Smooth muscle cell (in vitro differentiated cells): ENCODE results near the gene DHRS7. TPM values are rescaled to one million over a fixed set of nuclear protein-coding genes. Genes with fewer than 3 reads are reported as not detected.

Experiments
- DNase-seq: peaks from one replicate; lab custom pipeline; 2025; ENCODE audit not compliant: unreplicated experiment; lab: John Stamatoyannopoulos, UW
- H2AFZ ChIP-seq: fragments of 200-600 bp; sonication (generic); 2 replicates; pipeline ENCODE4 v1.6.0; 2016; ENCODE audit warnings: antibody characterized with exemption, low read depth, mild to moderate bottlenecking
- H3F3A ChIP-seq: fragments of 200-600 bp; sonication (generic); 2 replicates; pipeline ENCODE4 v1.6.0; 2017; ENCODE audit warnings: antibody characterized with exemption, low read depth
- H3K27ac ChIP-seq: fragments of 200-600 bp; sonication (generic); 2 replicates; pipeline ENCODE4 v1.5.1; 2016; ENCODE audit warnings: low read depth, mild to moderate bottlenecking
- H3K27me3 ChIP-seq: fragments of 200-600 bp; sonication (generic); 2 replicates; pipeline ENCODE4 v1.6.1; 2016; ENCODE audit warnings: low read depth, mild to moderate bottlenecking
- H3K36me3 ChIP-seq: fragments of 200-600 bp; sonication (generic); 2 replicates; pipeline ENCODE4 v1.5.1; 2016; ENCODE audit warnings: low read depth
- H3K4me1 ChIP-seq: fragments of 200-600 bp; sonication (generic); 2 replicates; pipeline ENCODE4 v1.5.1; 2016; ENCODE audit warnings: low read depth
- H3K4me2 ChIP-seq: fragments of 200-600 bp; sonication (generic); 2 replicates; pipeline ENCODE4 v1.6.0; 2016; ENCODE audit warnings: mild to moderate bottlenecking
- H3K4me3 ChIP-seq: fragments of 200-600 bp; sonication (generic); 2 replicates; pipeline ENCODE4 v1.5.1; 2016; ENCODE audit warnings: mild to moderate bottlenecking
- H3K79me2 ChIP-seq: fragments of 200-600 bp; sonication (generic); 2 replicates; pipeline ENCODE4 v1.6.0; 2016; ENCODE audit warnings: low read depth, mild to moderate bottlenecking
- H3K9ac ChIP-seq: fragments of 200-600 bp; sonication (generic); 2 replicates; pipeline ENCODE4 v1.6.0; 2016; ENCODE audit warnings: low read depth
- H3K9me3 ChIP-seq: fragments of 200-600 bp; sonication (generic); replicated peaks from 2 replicates; pipeline ENCODE4 v1.5.1; 2016; ENCODE audit warnings: low read depth
- H4K20me1 ChIP-seq: fragments of 200-600 bp; sonication (generic); 2 replicates; pipeline ENCODE4 v1.6.0; 2016; ENCODE audit warnings: low read depth
- WGBS: methylation state at CpG from one replicate; pipeline ENCODE4 v1.1.7; 2016; ENCODE audit warnings: low lambda C conversion rate; 5-methylcytosine and 5-hydroxymethylcytosine counted together
- polyA plus RNA-seq: library from polyadenylated mRNA; unstranded; fragments of >200 nt; fragmentation: Nextera tagmentation; extraction: Ambion mirVana; gene quantifications from 2 replicates; pipeline ENCODE4 v1.2.1, GENCODE V29; 2016
- total RNA-seq: library from RNA; depleted of rRNA; stranded (reverse); fragments of >200 nt; gene quantifications from 2 replicates; pipeline ENCODE4 v1.2.3, GENCODE V29; 2014
- TF ChIP-seq, protein P1 (sequence below): fragments of 200-600 bp; sonication (generic); IDR thresholded peaks from 2 replicates; pipeline ENCODE4 v1.5.1; 2017; ENCODE audit warnings: borderline replicate concordance, mild to moderate bottlenecking, antibody characterized with exemption; ENCODE audit not compliant: insufficient read depth, poor library complexity, severe bottlenecking

The DHRS7 gene, protein sequence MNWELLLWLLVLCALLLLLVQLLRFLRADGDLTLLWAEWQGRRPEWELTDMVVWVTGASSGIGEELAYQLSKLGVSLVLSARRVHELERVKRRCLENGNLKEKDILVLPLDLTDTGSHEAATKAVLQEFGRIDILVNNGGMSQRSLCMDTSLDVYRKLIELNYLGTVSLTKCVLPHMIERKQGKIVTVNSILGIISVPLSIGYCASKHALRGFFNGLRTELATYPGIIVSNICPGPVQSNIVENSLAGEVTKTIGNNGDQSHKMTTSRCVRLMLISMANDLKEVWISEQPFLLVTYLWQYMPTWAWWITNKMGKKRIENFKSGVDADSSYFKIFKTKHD
- total RNA-seq (64.7 and 88.6 TPM in 2 replicates), polyA plus RNA-seq (74.8 and 91.0 TPM in 2 replicates)

DNA sequence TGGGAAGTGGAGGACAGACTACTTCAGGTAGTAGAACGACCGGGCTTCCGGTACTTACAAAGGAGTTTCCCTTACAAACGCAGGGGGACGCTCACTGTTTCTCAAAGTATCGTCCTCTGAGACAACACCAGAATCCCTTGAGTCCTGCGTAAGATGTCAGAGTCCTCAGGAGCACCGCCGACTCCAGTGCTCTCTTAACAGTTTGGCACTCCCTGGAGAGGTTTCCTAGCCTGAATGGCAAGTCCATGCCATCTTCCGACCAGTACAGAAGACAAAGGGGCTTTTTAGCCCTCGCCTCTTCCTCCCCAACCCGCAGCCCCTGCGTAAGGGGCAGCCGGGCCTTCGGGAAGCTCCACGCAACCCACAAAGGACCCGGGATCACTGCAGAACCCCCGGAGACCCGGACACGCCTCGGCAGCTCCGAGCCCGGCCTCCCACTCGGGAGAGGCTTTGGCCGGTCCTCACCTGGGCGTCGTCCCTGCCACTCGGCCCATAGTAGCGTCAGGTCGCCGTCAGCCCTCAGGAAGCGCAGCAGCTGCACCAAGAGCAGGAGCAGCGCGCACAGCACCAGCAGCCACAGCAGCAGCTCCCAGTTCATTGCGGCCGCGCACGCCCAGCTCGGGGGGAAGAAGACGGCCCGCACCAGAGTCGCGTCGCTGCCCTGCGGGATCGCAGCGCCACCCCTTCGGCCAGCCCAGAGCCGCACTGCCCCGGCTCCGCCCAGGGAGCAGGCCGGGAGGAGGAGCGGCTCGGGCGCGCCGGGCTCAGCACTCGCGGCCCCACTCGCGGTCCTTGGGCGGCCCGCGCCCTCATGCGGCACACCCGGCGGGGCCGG is at the start of gene DHRS7:
DHRS7 (minus strand) TSS at position 687 of the 835 bp plus-strand sequence; CDS start at position 598, 89 bp downstream.
- peaks cover 14% of the 10 kb centered on the region for H3K4me1 ChIP-seq

DNA sequence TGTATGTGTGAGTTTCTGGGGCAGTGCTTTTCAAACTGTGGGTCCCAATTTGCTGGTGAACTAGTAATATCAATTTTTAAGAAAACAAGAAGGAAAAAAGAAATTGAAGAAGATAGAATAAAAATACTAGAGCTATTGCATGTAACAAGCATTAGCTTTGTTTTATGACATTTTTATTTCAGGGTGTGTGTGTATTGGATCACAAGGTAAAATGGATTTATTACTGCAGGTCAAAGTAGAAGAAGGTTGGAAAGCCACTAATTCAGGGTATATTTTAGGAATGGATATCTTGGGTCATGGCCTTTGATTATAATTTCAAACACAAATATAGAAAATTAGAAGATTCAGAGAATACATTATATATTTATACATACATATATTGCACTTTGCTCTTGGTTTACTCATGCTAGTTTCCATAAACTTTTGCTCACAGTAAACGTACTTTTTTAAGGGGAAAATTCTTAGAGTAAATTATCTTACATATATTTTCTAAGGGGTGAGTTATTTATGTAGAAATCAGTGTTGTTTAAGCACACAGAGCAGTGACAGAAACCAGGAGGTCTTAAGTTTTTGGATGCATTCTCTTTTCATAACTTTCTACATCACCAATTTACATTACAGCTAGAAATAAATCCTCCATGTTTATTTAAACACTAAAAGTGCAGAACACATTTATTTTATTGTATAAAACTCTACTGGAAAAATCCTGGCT is 49.4 kb upstream of the DHRS7 start:
- Histone ChIP-seq H3K4me2 (no peak overlapping the region), H3K4me3 (no peak overlapping the region), H4K20me1 (no peaks in the 10 kb centered on the region), H3K79me2 (no peaks in the 10 kb centered on the region), H3K27ac (no peak overlapping the region), H3K9ac (no peak overlapping the region), H3K9me3 (no peaks in the 10 kb centered on the region), H3K4me1 (no peaks in the 10 kb centered on the region), H3K36me3 (no peaks in the 10 kb centered on the region), H3F3A (no peaks in the 10 kb centered on the region), H2AFZ (no peak overlapping the region), H3K27me3 (no peaks in the 10 kb centered on the region)
- 55% methylated on average over 1 of the region's 1 CpG for WGBS
- TF ChIP-seq, protein P1, sequence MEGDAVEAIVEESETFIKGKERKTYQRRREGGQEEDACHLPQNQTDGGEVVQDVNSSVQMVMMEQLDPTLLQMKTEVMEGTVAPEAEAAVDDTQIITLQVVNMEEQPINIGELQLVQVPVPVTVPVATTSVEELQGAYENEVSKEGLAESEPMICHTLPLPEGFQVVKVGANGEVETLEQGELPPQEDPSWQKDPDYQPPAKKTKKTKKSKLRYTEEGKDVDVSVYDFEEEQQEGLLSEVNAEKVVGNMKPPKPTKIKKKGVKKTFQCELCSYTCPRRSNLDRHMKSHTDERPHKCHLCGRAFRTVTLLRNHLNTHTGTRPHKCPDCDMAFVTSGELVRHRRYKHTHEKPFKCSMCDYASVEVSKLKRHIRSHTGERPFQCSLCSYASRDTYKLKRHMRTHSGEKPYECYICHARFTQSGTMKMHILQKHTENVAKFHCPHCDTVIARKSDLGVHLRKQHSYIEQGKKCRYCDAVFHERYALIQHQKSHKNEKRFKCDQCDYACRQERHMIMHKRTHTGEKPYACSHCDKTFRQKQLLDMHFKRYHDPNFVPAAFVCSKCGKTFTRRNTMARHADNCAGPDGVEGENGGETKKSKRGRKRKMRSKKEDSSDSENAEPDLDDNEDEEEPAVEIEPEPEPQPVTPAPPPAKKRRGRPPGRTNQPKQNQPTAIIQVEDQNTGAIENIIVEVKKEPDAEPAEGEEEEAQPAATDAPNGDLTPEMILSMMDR, result no peak
- DNase-seq, result no peak

More for the DNA sequence above, at the start of gene DHRS7:
- Histone ChIP-seq H3K79me2 (peaks cover 31% of the 10 kb centered on the region), H3K4me3 (peak within 1 kb of the TSS; percentile 90), H3K27ac (peak within 1 kb of the TSS; percentile 60), H3K27me3 (no peaks in the 10 kb centered on the region), H3F3A (no peaks in the 10 kb centered on the region), H2AFZ (peak within 1 kb of the TSS; percentile 23), H3K36me3 (no peaks in the 10 kb centered on the region), H3K9me3 (no peaks in the 10 kb centered on the region), H3K9ac (peak within 1 kb of the TSS; percentile 73), H3K4me2 (peak within 1 kb of the TSS; percentile 91), H4K20me1 (peaks cover 5% of the 10 kb centered on the region)
- TF ChIP-seq, protein P1, result peak; percentile 37
- DNase-seq, result peak; percentile 59
- WGBS, result 1% methylated on average over 67 of the region's 68 CpGs

DNA sequence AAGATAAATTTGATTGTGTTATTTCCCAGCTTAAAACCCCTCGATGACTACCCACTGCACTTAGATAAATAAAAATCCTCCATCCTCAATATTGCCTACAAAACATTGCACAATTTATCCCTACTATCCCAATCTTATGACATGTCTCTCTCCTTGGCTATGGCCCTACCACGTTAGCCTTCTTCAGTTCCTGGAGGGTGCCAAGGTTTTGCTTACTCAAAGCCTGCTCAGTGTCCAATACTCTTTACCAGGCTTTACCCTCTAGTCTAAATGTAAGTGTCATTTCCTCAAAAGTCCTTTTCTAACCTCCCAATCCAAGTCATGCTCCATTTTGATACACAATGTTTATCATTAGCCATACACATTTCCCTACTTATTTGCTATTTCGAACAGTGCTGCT is 48.8 kb upstream of the DHRS7 start:
- 87% methylated on average over 3 of the region's 3 CpGs for WGBS
- DNase-seq, result no peak
- H3K4me2 ChIP-seq, result no peak overlapping the region

More for the DNA sequence above, 48.8 kb upstream of the DHRS7 start:
- no peak overlapping the region for H3K4me3 ChIP-seq
- H3K9ac ChIP-seq, result no peak overlapping the region
- H2AFZ ChIP-seq, result no peak overlapping the region
- no peaks in the 10 kb centered on the region for H4K20me1 ChIP-seq
- TF ChIP-seq, protein P1, result no peak
- H3K27me3 ChIP-seq, result no peaks in the 10 kb centered on the region
- no peaks in the 10 kb centered on the region for H3K9me3 ChIP-seq
- H3K36me3 ChIP-seq, result no peaks in the 10 kb centered on the region
- no peaks in the 10 kb centered on the region for H3K4me1 ChIP-seq
- no peaks in the 10 kb centered on the region for H3K79me2 ChIP-seq
- H3K27ac ChIP-seq, result no peak overlapping the region
- no peaks in the 10 kb centered on the region for H3F3A ChIP-seq
